ENCODE measurements around the gene TCHP.

The TCHP gene

GRCh38 chr12:109932878-109933503, 32.9 kb downstream of the TCHP start:
- DNase-seq (ENCODE audit: low spot score): no peak

GRCh38 chr12:109934026-109934425, 34.0 kb downstream of the TCHP start:
- no peak for DNase-seq (ENCODE audit: low spot score)

- no peak for DNase-seq (ENCODE audit: low spot score)
These were observed 37.3 kb downstream of the TCHP start for GRCh38 chr12:109937371-109937770.

- DNase-seq (ENCODE audit: low spot score): no peak
These were observed 38.9 kb downstream of the TCHP start for GRCh38 chr12:109938947-109939346.

- no peak for DNase-seq (ENCODE audit: low spot score)
These were observed 39.4 kb downstream of the TCHP start for GRCh38 chr12:109939504-109939903.

- no peak for DNase-seq (ENCODE audit: low spot score)
These were observed 40.4 kb downstream of the TCHP start for GRCh38 chr12:109940339-109940923.

GRCh38 chr12:109943811-109944210, 43.7 kb downstream of the TCHP start:
- no peak for DNase-seq (ENCODE audit: low spot score)

GRCh38 chr12:109944561-109945359, 44.7 kb downstream of the TCHP start:
- DNase-seq (ENCODE audit: low spot score): no peak

GRCh38 chr12:109946505-109946904, 46.4 kb downstream of the TCHP start:
- DNase-seq (ENCODE audit: low spot score): no peak

GRCh38 chr12:109946913-109947312, 46.8 kb downstream of the TCHP start:
- DNase-seq (ENCODE audit: low spot score): no peak

- no peak for DNase-seq (ENCODE audit: low spot score)
These were observed 47.4 kb downstream of the TCHP start for GRCh38 chr12:109947521-109947920.

- DNase-seq (ENCODE audit: low spot score): no peak
These were observed 48.3 kb downstream of the TCHP start for GRCh38 chr12:109948368-109948767.

- peak; percentile 74 for DNase-seq (ENCODE audit: low spot score)
These were observed 49.0 kb downstream of the TCHP start for GRCh38 chr12:109949089-109949488.

GRCh38 chr12:109950625-109951024, 50.6 kb downstream of the TCHP start:
- no peak for DNase-seq (ENCODE audit: low spot score)

- DNase-seq (ENCODE audit: low spot score): no peak
These were observed 51.1 kb downstream of the TCHP start for GRCh38 chr12:109951136-109951535.

- DNase-seq (ENCODE audit: low spot score): no peak
These were observed 51.7 kb downstream of the TCHP start for GRCh38 chr12:109951751-109952150.

GRCh38 chr12:109952160-109952858, 52.2 kb downstream of the TCHP start:
- DNase-seq (ENCODE audit: low spot score): no peak

GRCh38 chr12:109952873-109953272, 52.8 kb downstream of the TCHP start:
- no peak for DNase-seq (ENCODE audit: low spot score)

- DNase-seq (ENCODE audit: low spot score): no peak
These were observed 53.6 kb downstream of the TCHP start for GRCh38 chr12:109953656-109954055.

GRCh38 chr12:109958374-109958773, 58.3 kb downstream of the TCHP start:
- DNase-seq (ENCODE audit: low spot score): no peak

- no peak for DNase-seq (ENCODE audit: low spot score)
These were observed 59.5 kb downstream of the TCHP start for GRCh38 chr12:109959411-109960093.

- DNase-seq (ENCODE audit: low spot score): no peak
These were observed 61.1 kb downstream of the TCHP start for GRCh38 chr12:109961201-109961600.
